GM19328 (cell line): ENCODE measurements around the gene SANBR.

Source experiments
- ATAC-seq: cut with Tn5 transposase; IDR thresholded peaks from one replicate; pipeline ENCODE4 v1.9.1; 2021; ENCODE audit warnings: mild to moderate bottlenecking, moderate library complexity; ENCODE audit not compliant: unreplicated experiment

SANBR gene

DNA sequence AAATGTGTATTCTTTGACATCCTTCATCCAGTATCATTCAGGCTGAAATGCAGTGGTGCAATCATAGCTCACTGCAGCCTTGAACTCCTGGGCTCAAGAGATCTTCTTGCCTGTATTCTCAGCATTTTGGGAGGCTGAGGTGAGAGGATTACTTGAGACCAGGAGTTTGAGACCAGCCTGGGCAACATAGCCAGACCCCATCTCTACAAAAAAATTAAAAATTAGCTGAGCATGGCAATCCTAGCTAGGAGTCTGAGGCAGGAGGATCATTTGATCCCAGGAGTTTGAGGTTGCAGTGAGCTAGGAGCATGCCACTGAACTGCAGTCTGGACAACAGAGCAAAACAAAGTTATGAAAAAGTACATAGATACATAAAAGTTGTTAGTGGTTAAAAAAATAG lies 24.1 kb downstream of the SANBR start:
- no peak for ATAC-seq

DNA sequence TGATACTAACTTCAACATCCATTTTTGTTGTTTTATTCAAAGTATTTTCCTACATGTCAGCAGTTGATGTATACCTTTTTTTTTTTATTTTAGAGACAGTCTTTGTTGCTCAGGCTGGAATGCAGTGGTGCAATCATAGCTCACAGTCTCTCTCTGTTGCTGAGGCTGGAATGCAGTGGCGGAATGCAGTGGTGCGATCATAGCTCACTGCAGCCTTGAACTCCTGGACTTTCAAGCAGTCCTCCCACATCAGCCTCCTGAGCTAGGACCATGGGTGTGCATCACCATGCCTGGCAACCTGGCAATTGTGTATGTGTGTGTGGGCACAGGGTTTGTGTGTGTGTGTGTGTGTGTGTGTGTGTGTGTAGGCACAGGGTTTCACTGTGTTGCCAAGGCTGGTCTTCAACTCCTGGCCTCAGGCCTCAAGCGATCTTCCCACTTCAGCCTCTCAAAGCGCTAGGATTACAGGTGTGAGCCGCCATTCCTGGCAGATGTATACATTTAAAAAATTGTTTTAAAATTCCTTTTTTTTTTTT lies 24.8 kb downstream of the SANBR start:
- no peak for ATAC-seq

DNA sequence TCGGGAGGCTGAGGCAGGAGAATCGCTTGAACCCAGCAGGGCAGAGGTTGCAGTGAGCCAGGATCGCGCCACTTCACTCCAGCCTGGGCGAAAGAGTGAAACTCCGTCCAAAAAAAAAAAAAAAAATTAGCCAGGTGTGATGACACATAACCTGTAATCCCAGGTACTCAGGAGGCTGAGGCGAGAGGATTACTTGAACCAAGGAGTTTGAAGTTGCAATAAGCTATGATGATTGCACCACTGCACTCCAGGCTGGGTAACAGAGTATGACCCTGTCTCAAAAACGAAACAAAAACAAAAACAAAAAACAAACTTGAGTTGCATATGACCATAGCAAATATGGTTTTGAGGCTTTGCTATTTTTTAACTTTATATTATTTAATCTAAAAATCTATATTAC lies 25.8 kb downstream of the SANBR start:
- ATAC-seq, result no peak

DNA sequence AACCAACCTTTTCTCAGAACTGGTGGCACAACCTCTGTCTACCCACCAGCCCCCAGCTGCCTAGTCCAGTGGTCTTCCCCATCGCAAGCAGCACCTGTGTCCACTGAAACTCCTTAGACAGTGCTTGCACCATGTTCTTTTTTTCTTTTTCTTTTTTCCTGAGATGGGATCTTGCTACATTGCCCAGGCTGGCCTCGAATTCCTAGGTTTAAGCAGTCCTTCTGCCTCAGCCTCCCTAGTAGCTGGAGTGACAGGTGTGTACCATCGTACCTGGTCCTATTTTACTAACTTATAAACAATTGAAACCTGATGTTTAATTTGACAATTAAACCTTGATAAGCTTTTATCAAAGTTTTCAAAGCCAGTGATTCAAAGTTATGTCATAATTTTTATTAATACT lies 30.8 kb downstream of the SANBR start:
- no peak for ATAC-seq

DNA sequence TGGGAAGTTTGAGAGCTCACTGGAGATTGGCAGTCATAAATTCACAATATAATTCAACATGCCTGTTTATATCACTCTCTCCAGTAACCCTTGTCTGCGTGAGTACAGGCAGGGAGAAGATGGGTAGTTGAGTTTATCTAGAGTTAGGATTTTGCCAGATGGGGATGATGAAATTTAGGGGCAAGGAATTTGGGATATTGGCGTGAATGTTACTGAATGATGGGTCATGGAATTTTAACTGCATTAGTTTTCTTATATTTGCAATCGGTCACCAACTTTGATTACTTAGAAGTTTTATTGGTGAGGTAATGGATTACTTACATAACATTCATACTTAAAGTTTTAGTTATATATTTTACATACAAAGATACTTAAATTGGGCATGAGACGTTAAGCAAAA lies 35.1 kb downstream of the SANBR start:
- ATAC-seq, result no peak

DNA sequence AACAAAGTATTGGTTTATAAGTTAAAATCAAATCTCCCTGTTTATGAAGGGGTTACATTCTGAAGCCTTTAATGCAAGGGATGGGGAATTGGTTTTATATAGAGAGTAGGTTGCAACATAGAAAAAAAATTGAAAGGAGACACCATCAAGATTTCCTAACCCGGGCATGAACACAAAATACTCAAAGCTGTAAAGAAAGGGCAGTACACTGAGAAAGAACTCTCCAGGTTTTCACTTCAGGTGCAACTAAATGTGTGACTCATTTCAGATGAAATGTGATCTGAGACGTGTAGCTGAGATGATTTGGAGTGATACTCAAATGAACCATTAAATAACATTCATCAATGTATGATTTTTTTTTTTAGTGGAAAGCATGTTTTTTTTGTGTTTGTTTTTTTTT lies 43.6 kb downstream of the SANBR start:
- no peak for ATAC-seq

DNA sequence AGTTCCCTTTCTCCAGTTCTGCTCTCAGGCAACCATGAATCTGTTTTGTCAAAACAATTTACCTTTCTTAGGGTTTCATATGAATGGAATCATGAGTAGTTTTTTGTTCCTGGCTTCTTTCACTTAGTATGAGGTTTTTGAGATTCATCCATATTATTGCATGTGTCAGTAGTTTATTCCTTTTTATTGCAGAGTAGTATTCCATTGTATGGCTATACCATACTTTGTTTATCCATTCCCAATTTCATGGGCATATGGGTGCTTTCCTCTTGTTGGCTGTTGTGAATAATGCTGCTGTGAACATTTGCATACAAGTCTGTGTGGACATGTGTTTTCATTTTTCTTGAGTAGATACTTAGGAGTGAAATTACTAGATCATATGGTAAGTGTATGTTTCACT lies 46.0 kb downstream of the SANBR start:
- no peak for ATAC-seq

DNA sequence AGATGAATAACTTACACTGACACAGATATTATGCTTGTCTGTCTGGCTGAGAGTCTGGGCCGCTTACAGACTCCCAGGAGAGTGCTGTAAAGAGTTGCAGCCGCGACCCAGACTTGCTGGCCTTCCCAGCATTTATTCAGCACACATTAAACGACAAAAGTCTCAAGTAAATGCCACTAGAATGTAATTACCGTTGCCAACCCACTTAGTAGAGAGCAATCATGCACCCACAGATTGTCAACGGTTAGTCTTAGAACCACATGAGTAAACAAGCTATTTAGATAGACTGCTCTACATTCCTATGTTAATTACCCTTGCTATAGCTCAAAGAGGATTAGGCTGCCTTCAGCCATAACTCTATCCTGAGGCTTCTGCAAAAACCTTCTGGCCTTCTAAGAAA lies 48.5 kb downstream of the SANBR start:
- ATAC-seq, result no peak
